ENCODE results near the gene PML.

PML gene

GRCh38 chr15:73997986-73998385 is 3.5 kb downstream of the PML start (continued):
- TF ChIP-seq ZNF792 (tag by site-specific recombination; IDR thresholded peaks at IDR 0.05) (no peak), MYNN (tag by site-specific recombination; IDR thresholded peaks at IDR 0.05; ENCODE audit: borderline replicate concordance) (no peak)

- no peak overlapping the region for H3K4me3 ChIP-seq (ENCODE audit: low read depth, low read length)
- H3K27ac ChIP-seq (ENCODE audit: extremely low read depth, low read depth, low read length) = no peak overlapping the region
- H3K9me3 ChIP-seq (ENCODE audit: control insufficient read depth, insufficient read depth, low read depth, low read length) = no peaks in the 10 kb centered on the region
- ChIA-PET POLR2A (interaction anchor here (3.1 kb wide), 1 partner anchor 13 kb away, joined by 13 read pairs; the partner anchor contains the start of gene PML), CTCF (interaction anchor here (1.1 to 3.7 kb wide), 6 partner anchors 10 to 42 kb away, joined by 4 to 29 read pairs (median 8); partner anchors contain the start of gene PML)
- peaks cover 32 to 36% of the 10 kb centered on the region in 2 experiments for H3K36me3 ChIP-seq (ENCODE audit: control insufficient read depth in 2 of 2, insufficient read depth in 1 of 2, low read length in 2 of 2)
- no peaks in the 10 kb centered on the region for H3K4me1 ChIP-seq (ENCODE audit: control insufficient read depth, insufficient read depth, low read length)
- TF ChIP-seq ZNF433 (tag by site-specific recombination; IDR thresholded peaks at IDR 0.05; ENCODE audit: low read depth) = no peak
- no peak for TF ChIP-seq ZNF768 (tag by site-specific recombination; IDR thresholded peaks at IDR 0.05)
- TF ChIP-seq ZNF133 (tag by site-specific recombination; IDR thresholded peaks at IDR 0.05) = peak; percentile 29; the same call in 1 of the 2 replicates
Observed at GRCh38 chr15:74006774-74007639, 12.5 kb downstream of the PML start.

GRCh38 chr15:74007820-74008371 is 13.4 kb downstream of the PML start:
- no peaks in the 10 kb centered on the region for H3K9me3 ChIP-seq (ENCODE audit: control insufficient read depth, insufficient read depth, low read depth, low read length)
- CTCF ChIA-PET = interaction anchor here (0.7 to 3.1 kb wide), 5 partner anchors 27 to 296 kb away, joined by 3 to 10 read pairs (median 4); no protein-coding TSS in a partner anchor

More at GRCh38 chr15:74007820-74008371, 13.4 kb downstream of the PML start:
- no peak overlapping the region for H3K4me3 ChIP-seq (ENCODE audit: low read depth, low read length)
- H3K4me1 ChIP-seq (ENCODE audit: control insufficient read depth, insufficient read depth, low read length) = no peaks in the 10 kb centered on the region
- TF ChIP-seq ZNF518A (tag by site-specific recombination; conservative IDR thresholded peaks at IDR 0.05; ENCODE audit: low read depth) (no peak), GFI1B (tag by site-specific recombination; IDR thresholded peaks at IDR 0.05) (no peak), ZNF629 (tag by site-specific recombination; IDR thresholded peaks at IDR 0.05) (no peak), INSM2 (tag by site-specific recombination; IDR thresholded peaks at IDR 0.05) (no peak), ZNF175 (tag by site-specific recombination; IDR thresholded peaks at IDR 0.05) (no peak), KLF9 (tag by site-specific recombination; IDR thresholded peaks at IDR 0.05; ENCODE audit: low read depth) (no peak), ZNF777 (tag by site-specific recombination; IDR thresholded peaks at IDR 0.05; ENCODE audit: borderline replicate concordance) (no peak), ZNF292 (tag by site-specific recombination; IDR thresholded peaks at IDR 0.05; ENCODE audit: borderline replicate concordance, low read depth) (no peak), ZNF16 (tag by site-specific recombination; IDR thresholded peaks at IDR 0.05; ENCODE audit: low read depth) (no peak)
- peaks cover 25 to 33% of the 10 kb centered on the region in 2 experiments for H3K36me3 ChIP-seq (ENCODE audit: control insufficient read depth in 2 of 2, insufficient read depth in 1 of 2, low read length in 2 of 2)
- POLR2A ChIA-PET = interaction anchor here (3.1 kb wide), 1 partner anchor 14 kb away, joined by 13 read pairs; the partner anchor contains the start of gene PML
- H3K27ac ChIP-seq (ENCODE audit: extremely low read depth, low read depth, low read length) = no peak overlapping the region
